MCF 10A (cell line): ENCODE results near the gene ANKH. TPM values are rescaled to one million over a fixed set of nuclear protein-coding genes. Genes with fewer than 3 reads are reported as not detected.

Experiments used
- BruUV-seq: library from RNA; stranded (reverse); fragments of 400-500 nt; replicated peaks from 2 replicates; lab custom pipeline; 2021; lab: Mats Ljungman, UMichigan
- CTCF ChIA-PET: fragments of 300-600 bp; sonication (Branson Sonifier 250); formaldehyde crosslinking; extraction: SDS; loops from one replicate; lab custom pipeline; 2021; ENCODE audit warnings: antibody characterized with exemption, inconsistent platforms; lab: Yijun Ruan, JAX
- POLR2A ChIA-PET: fragments of 300-600, 350-650 bp; sonication (Branson Sonifier 250); formaldehyde crosslinking; extraction: SDS; loops from one replicate; lab custom pipeline; 2020; ENCODE audit warnings: antibody characterized with exemption, inconsistent platforms; lab: Yijun Ruan, JAX
- DNase-seq: peaks from one replicate; pipeline ENCODE4 v3.0.0-alpha.2; 2018; ENCODE audit not compliant: unreplicated experiment
- H3K27ac Mint-ChIP-seq: one replicate; pipeline ENCODE4 v1.8.0; 2022; ENCODE audit warnings: mild to moderate bottlenecking, low read depth, mixed read lengths; ENCODE audit not compliant: unreplicated experiment
- H3K27me3 Mint-ChIP-seq: one replicate; pipeline ENCODE4 v1.8.0; 2022; ENCODE audit warnings: mixed read lengths; ENCODE audit not compliant: insufficient read depth, unreplicated experiment
- H3K36me3 Mint-ChIP-seq: one replicate; pipeline ENCODE4 v1.8.0; 2022; ENCODE audit warnings: mild to moderate bottlenecking, moderate library complexity, mixed read lengths; ENCODE audit not compliant: insufficient read depth, unreplicated experiment
- H3K4me1 Mint-ChIP-seq: one replicate; pipeline ENCODE4 v1.8.0; 2022; ENCODE audit warnings: mixed read lengths; ENCODE audit not compliant: insufficient read depth, unreplicated experiment
- H3K4me3 Mint-ChIP-seq: one replicate; pipeline ENCODE4 v1.8.0; 2022; ENCODE audit warnings: mild to moderate bottlenecking, moderate library complexity, mixed read lengths; ENCODE audit not compliant: unreplicated experiment
- H3K9me3 Mint-ChIP-seq: one replicate; pipeline ENCODE4 v1.8.0; 2022; ENCODE audit warnings: mixed read lengths; ENCODE audit not compliant: unreplicated experiment
- intact Hi-C: fragments of 100-400 bp; cut with micrococcal nuclease; formaldehyde crosslinking; loops from 2 replicates; pipeline ENCODE4 v1.14.1; 2022
- total RNA-seq: library from RNA; stranded (reverse); gene quantifications from 2 replicates; pipeline ENCODE4 v1.2.3, GENCODE V29; 2022
- TF ChIP-seq, protein P1 (sequence below): fragments of 200-600 bp; IDR thresholded peaks from one replicate; pipeline ENCODE4 v1.8.0; 2022; ENCODE audit warnings: antibody characterized with exemption, mild to moderate bottlenecking; ENCODE audit not compliant: unreplicated experiment

ANKH gene
- total RNA-seq, 1 experiment from 2014 or later, result 65.7 TPM

DNA sequence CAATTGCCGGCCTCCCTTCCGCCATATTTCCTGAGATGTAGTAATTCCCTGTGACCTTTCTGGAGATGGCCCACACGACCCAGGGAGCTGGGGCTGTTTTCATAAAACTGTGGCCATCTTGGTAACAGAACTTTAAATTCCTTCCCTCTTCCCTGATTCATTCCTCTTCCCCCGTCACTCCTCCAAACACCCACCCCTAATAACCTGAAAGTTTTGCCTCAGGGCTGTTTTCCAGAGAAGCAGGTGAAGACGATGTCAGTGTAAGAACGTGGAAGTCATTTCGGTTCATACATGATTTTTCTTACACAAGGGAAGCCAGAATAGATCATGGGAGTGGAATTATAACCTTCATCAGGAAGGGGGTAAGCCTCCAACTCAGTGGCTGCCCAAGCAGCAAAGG lies 40.6 kb upstream of the ANKH start:
- TF ChIP-seq, protein P1, sequence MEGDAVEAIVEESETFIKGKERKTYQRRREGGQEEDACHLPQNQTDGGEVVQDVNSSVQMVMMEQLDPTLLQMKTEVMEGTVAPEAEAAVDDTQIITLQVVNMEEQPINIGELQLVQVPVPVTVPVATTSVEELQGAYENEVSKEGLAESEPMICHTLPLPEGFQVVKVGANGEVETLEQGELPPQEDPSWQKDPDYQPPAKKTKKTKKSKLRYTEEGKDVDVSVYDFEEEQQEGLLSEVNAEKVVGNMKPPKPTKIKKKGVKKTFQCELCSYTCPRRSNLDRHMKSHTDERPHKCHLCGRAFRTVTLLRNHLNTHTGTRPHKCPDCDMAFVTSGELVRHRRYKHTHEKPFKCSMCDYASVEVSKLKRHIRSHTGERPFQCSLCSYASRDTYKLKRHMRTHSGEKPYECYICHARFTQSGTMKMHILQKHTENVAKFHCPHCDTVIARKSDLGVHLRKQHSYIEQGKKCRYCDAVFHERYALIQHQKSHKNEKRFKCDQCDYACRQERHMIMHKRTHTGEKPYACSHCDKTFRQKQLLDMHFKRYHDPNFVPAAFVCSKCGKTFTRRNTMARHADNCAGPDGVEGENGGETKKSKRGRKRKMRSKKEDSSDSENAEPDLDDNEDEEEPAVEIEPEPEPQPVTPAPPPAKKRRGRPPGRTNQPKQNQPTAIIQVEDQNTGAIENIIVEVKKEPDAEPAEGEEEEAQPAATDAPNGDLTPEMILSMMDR, result no peak
- no TSS peak for BruUV-seq
- CTCF ChIA-PET, result interaction anchor here (0.9 kb wide), 1 partner anchor 39 kb away, joined by 3 read pairs; no protein-coding TSS in a partner anchor
- Mint-ChIP-seq H3K9me3 (no peaks in the 10 kb centered on the region), H3K27me3 (no peaks in the 10 kb centered on the region), H3K36me3 (no peaks in the 10 kb centered on the region), H3K4me1 (peaks cover 23% of the 10 kb centered on the region), H3K27ac (no peak overlapping the region), H3K4me3 (no peak overlapping the region)
- intact Hi-C loops, result no loop called here
- POLR2A ChIA-PET, result no interaction called here
- DNase-seq, result no peak

- H3K9me3 Mint-ChIP-seq, result no peaks in the 10 kb centered on the region
- ChIA-PET CTCF (interaction anchor here (0.8 kb wide), 1 partner anchor 9 kb away, joined by 3 read pairs; no protein-coding TSS in a partner anchor), POLR2A (interaction anchor here (0.5 kb wide), 1 partner anchor 69 kb away, joined by 3 read pairs; no protein-coding TSS in a partner anchor)
- no TSS peak for BruUV-seq
- no peaks in the 10 kb centered on the region for H3K36me3 Mint-ChIP-seq
- no peak for DNase-seq
- H3K4me1 Mint-ChIP-seq, result peaks cover 12% of the 10 kb centered on the region
- no peak overlapping the region for H3K4me3 Mint-ChIP-seq
- no peak overlapping the region for H3K27ac Mint-ChIP-seq
- H3K27me3 Mint-ChIP-seq, result no peaks in the 10 kb centered on the region
- intact Hi-C loops, result no loop called here
- TF ChIP-seq, protein P1, result no peak
These were observed 37.8 kb upstream of the ANKH start for GRCh38 chr5:14909369-14909768.

GRCh38 chr5:14908172-14908571 lies 36.6 kb upstream of the ANKH start:
- ChIA-PET POLR2A (no interaction called here), CTCF (no interaction called here)
- H3K9me3 Mint-ChIP-seq, result no peaks in the 10 kb centered on the region
- BruUV-seq, result no TSS peak
- no peaks in the 10 kb centered on the region for H3K36me3 Mint-ChIP-seq
- H3K4me3 Mint-ChIP-seq, result no peak overlapping the region
- peak overlapping the region; percentile 63 for H3K27ac Mint-ChIP-seq
- intact Hi-C loops, result no loop called here
- TF ChIP-seq, protein P1, result no peak
- H3K4me1 Mint-ChIP-seq, result peaks cover 11% of the 10 kb centered on the region
- H3K27me3 Mint-ChIP-seq, result no peaks in the 10 kb centered on the region
- DNase-seq, result peak; percentile 47

DNA sequence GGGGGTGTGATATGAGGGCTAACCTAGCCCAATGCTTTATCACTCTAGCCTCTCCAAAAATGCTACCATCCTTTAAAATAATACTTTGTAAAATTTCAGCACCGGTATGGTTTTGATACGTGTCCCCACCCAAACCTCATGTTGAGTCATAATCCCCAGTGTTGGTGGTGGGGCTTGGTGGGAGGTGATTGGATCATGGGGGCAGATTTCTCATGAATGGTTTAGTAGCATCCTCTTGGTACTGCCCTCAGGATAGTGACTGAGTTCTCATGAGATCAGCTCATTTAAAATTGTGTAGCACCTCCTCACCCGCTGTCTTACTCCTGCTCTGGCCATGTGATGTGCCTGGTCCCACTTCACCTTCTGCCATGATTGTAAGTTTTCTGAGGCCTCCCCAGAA lies 35.0 kb upstream of the ANKH start:
- no peak overlapping the region for H3K4me3 Mint-ChIP-seq
- no peaks in the 10 kb centered on the region for H3K27me3 Mint-ChIP-seq
- no peaks in the 10 kb centered on the region for H3K9me3 Mint-ChIP-seq
- DNase-seq, result no peak
- POLR2A ChIA-PET, result no interaction called here
- BruUV-seq, result no TSS peak
- no peaks in the 10 kb centered on the region for H3K36me3 Mint-ChIP-seq
- H3K27ac Mint-ChIP-seq, result no peak overlapping the region
- intact Hi-C loops, result no loop called here
- TF ChIP-seq, protein P1, result no peak
- peaks cover 11% of the 10 kb centered on the region for H3K4me1 Mint-ChIP-seq
- CTCF ChIA-PET, result no interaction called here
